MV-4-11 (cell line): Measurements from ENCODE around the gene BBIP1.
"Not testable (repeated sequence)": the region's sequence is repeated elsewhere in the genome, so short reads cannot be mapped to it uniquely, and the experiment has no call there.

ENCODE experiments used
- DNase-seq: peaks from one replicate; lab custom pipeline; 2025; lab: John Stamatoyannopoulos, UW

Gene BBIP1

DNA sequence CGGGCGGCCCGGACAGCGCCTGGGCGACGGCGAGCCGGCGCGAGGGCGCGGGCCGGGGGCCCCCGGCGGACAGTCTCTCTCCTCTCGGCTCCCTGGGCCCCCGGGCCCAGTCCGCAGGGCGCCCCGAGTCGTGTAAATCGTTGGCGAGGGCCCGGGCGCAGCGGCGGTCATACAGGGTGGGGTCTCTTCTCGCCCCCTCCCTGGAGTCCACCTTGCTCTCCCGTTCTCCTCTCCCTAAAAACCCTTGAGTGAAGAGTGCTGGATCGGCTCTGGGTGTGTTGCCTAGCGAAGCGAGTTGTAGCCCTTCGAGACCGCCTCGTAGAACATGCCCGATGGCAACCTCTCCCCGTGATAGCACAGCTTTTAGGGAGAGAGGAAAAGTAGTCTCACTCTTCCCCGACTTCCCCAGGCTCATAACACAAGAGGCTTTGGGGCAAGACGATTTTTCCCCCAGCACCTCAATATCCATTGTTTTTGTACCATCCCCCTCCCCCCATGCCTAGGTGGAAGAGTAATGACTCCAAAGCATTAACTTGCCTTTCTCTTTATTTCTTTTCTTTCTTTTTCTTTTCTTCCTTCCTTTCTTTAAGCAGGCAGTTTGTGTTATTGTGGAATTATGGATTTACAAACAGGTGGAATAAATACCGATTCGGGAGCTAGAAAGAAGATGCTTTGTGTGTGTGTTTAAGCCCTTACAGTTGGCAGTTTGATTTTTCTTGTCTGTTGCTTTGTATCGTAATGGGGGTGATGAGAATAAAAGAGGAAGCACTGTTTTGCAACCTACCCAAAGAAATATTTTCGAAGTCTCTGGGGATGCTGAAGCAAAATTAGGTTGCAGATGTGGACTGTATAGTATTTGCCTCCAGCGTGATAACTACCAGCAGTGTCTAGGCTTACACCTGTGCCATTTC lies 1.2 kb upstream of the BBIP1 start:
- peak; percentile 87 for DNase-seq

GRCh38 chr10:110919349-110919931 lies 460 bp upstream of the BBIP1 start, which contains the start of gene SHOC2:
Gene SHOC2 (plus strand): TSS chr10:110919604. CDS start chr10:110964359, 44,755 bp downstream.
- DNase-seq: no peak

DNA sequence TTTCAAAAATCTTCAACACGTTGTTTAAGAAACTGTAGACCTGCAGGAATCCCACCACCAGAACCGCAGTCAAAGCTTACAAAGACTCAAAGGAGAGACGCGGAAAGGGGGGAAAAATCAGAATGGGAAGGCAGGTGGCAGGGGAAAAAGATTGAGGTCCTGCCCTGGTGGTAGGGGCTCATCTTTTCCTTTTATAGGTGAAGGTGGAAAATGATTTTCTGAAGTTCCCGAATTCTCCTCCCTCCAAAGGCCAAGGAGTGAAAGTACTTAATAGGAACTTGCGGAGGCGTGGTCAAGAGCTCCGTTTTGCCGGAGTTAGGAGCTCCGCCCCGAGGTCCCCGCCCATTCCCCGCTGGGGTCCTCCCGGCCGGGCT lies 724 bp downstream of the BBIP1 start:
- peak; percentile 90 for DNase-seq

GRCh38 chr10:110916554-110917346 lies 2.2 kb downstream of the BBIP1 start:
- no peak for DNase-seq

DNA sequence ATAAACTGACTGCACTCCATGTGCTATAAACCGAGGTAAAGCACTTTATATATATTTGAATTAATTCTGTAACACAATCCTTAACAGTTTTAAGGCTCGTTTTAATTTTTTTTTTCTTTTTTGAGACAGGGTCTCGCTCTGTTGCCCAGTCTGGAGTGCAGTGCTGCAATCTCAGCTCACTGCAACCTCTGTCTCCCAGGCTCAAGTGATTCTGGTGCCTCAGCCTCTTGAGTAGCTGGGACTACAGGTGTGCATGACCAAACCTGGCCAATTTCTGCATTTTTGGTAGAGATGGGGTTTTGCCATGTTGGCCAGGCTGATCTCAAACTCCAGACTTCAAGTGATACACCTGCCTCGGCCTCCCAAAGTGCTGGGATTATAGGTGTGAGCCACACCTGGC lies 3.4 kb downstream of the BBIP1 start:
- DNase-seq: not testable (repeated sequence)

DNA sequence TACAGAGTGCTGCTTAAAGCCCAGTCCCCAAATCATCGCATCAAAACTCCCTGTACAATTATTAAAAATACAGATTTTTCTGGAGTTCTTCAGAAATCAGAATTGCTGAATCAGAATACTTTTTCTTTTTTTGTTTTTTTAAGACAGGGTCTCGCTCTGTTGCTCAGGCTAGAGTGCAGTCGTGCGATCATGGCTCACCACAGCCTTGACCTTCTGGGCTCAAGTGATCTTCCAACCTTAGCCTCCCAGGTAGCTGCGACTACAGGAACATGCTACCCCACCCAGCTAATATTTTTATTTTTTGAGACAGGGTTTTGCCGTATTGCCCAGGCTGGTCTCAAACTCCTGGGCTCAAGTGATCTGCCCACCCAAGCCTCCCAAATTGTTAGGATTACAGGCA lies 3.9 kb downstream of the BBIP1 start:
- no peak for DNase-seq

DNA sequence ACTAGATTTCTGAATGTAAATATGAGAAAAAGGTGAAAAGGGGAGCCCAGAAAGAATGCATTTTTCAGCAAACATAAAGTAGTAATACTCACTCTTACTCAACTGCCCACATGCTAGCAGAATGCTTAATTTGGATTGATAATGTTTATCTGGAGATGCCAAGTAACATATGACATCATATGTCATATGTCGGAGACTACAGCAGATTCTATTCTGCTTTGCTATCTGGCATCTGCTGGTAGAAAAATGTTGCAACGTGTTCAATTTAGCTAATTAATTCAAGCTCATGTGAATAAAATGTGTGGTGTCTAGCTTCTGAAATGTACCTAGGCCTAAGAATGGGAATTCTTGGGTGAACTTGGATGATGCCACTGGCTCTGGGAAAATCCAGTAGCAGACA lies 4.5 kb downstream of the BBIP1 start:
- DNase-seq: no peak

GRCh38 chr10:110912374-110912773 lies 6.6 kb downstream of the BBIP1 start:
- DNase-seq: no peak

GRCh38 chr10:110910138-110910537 lies 8.8 kb downstream of the BBIP1 start:
- DNase-seq: no peak

- no peak for DNase-seq
These were observed 15.4 kb downstream of the BBIP1 start for GRCh38 chr10:110903280-110904278.

- no peak for DNase-seq
These were observed 16.8 kb downstream of the BBIP1 start for GRCh38 chr10:110901954-110902819.

GRCh38 chr10:110900983-110901382 lies 18.0 kb downstream of the BBIP1 start:
- DNase-seq: no peak

- DNase-seq: no peak
These were observed 20.6 kb downstream of the BBIP1 start for GRCh38 chr10:110898391-110898790.

- no peak for DNase-seq
These were observed 21.8 kb downstream of the BBIP1 start for GRCh38 chr10:110897184-110897583.

- peak; percentile 70 for DNase-seq
These were observed 25.3 kb downstream of the BBIP1 start for GRCh38 chr10:110893559-110894179.

- no peak for DNase-seq
These were observed 26.2 kb downstream of the BBIP1 start for GRCh38 chr10:110892602-110893288.

DNA sequence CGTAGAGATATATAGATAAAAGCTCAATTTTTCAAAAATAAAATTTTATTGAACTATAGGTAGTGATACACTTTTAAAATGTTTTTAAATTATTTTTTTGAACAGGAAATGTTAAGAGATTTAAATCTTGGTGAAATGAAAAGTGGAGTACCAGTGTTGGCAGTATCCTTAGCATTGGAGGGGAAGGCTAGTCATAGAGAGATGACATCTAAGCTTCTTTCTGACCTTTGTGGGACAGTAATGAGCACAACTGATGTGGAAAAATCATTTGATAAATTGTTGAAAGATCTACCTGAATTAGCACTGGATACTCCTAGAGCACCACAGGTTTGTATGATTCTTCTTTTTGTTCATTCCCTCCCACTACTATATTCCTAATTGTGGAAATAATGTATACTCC lies 31.4 kb downstream of the BBIP1 start:
- DNase-seq: no peak

- no peak for DNase-seq
These were observed 32.9 kb downstream of the BBIP1 start for GRCh38 chr10:110885932-110886674.

GRCh38 chr10:110883924-110884323 lies 35.1 kb downstream of the BBIP1 start:
- no peak for DNase-seq
